GM06990 (cell line): ENCODE measurements around the gene C1RL.
"Not testable (repeated sequence)": the region's sequence is repeated elsewhere in the genome, so short reads cannot be mapped to it uniquely, and the experiment has no call there.

Experiments used
- DNase-seq: peaks from one replicate; pipeline ENCODE4 v3.0.0-alpha.2; 2011; ENCODE audit not compliant: insufficient read length; ENCODE audit errors: extremely low read depth
- H3K27me3 ChIP-seq: replicated peaks from 2 replicates; pipeline ENCODE4 v1.6.0; 2011; ENCODE audit warnings: low read length; ENCODE audit not compliant: control insufficient read depth, insufficient read depth
- H3K36me3 ChIP-seq: 2 replicates; pipeline ENCODE4 v1.5.1; 2011; ENCODE audit warnings: low read length; ENCODE audit not compliant: control insufficient read depth, insufficient read depth
- H3K4me3 ChIP-seq: replicated peaks from 2 replicates; pipeline ENCODE4 v1.5.1; 2011; ENCODE audit warnings: low read depth, mild to moderate bottlenecking, control low read depth, low read length
- TF ChIP-seq, protein P1 (sequence below): IDR thresholded peaks from 2 replicates; pipeline ENCODE4 v1.5.1; 2011; ENCODE audit warnings: low read length, control low read depth, mild to moderate bottlenecking, inconsistent platforms; ENCODE audit not compliant: insufficient read depth, poor library complexity, severe bottlenecking

C1RL gene

DNA sequence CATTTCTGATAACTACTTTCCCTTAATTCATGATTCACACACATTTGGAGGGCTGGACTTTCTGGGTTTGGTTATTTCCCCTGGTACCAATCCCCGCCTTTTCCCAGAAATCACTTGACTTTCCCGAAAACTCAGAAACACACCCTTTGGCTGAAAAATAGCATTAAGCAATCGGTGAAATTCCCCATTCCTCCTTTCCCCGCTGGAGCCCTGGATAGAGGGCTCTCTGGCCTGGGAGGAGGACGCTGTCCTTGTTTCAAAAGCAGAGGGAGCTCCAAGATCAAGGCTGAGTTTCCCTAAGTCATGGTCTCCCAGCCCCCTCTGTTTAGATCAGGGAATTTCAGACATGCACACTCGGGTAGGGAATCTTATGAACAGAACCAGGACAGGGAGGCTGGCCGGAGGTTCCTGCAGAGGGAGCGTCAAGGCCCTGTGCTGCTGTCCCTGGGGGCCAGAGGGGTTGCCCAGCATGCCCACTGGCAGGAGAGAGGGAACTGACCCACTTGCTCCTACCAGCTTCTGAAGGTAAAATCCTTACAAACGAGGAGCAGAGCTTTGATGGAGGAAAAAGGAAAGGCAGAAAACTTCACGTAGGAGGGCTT lies 48.6 kb downstream of the C1RL start, which contains the start of gene C1S:
C1S (plus strand) TSS at position 366 of the 602 bp plus-strand sequence. CDS start 1,195 bp downstream, outside the sequence.
- no peak for DNase-seq
- TF ChIP-seq, protein P1, sequence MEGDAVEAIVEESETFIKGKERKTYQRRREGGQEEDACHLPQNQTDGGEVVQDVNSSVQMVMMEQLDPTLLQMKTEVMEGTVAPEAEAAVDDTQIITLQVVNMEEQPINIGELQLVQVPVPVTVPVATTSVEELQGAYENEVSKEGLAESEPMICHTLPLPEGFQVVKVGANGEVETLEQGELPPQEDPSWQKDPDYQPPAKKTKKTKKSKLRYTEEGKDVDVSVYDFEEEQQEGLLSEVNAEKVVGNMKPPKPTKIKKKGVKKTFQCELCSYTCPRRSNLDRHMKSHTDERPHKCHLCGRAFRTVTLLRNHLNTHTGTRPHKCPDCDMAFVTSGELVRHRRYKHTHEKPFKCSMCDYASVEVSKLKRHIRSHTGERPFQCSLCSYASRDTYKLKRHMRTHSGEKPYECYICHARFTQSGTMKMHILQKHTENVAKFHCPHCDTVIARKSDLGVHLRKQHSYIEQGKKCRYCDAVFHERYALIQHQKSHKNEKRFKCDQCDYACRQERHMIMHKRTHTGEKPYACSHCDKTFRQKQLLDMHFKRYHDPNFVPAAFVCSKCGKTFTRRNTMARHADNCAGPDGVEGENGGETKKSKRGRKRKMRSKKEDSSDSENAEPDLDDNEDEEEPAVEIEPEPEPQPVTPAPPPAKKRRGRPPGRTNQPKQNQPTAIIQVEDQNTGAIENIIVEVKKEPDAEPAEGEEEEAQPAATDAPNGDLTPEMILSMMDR, result no peak
- Histone ChIP-seq H3K4me3 (no peak within 1 kb of the TSS), H3K27me3 (no peaks in the 10 kb centered on the region), H3K36me3 (no peaks in the 10 kb centered on the region)

DNA sequence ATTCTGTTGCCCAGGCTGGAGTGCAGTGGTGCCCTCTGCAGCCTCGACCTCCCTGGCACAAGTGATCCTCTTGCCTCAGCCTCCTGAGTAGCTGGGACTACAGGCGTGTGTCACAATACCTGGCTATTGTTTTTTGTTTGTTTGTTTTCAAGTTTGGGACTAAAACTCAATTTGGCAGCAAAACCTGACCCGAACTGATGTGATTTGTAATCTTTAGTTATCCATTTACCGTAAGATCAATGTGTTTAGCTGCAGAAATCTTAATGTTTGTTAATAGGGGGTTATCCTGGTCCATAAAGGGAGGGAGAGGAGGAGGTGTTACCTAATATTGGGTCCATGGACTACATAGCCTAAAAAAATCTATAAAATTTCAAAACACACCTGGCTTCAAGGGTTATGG lies 49.2 kb downstream of the C1RL start:
- H3K4me3 ChIP-seq, result no peak overlapping the region
- TF ChIP-seq, protein P1, result no peak
- DNase-seq, result no peak
- H3K36me3 ChIP-seq, result no peaks in the 10 kb centered on the region
- H3K27me3 ChIP-seq, result no peaks in the 10 kb centered on the region

DNA sequence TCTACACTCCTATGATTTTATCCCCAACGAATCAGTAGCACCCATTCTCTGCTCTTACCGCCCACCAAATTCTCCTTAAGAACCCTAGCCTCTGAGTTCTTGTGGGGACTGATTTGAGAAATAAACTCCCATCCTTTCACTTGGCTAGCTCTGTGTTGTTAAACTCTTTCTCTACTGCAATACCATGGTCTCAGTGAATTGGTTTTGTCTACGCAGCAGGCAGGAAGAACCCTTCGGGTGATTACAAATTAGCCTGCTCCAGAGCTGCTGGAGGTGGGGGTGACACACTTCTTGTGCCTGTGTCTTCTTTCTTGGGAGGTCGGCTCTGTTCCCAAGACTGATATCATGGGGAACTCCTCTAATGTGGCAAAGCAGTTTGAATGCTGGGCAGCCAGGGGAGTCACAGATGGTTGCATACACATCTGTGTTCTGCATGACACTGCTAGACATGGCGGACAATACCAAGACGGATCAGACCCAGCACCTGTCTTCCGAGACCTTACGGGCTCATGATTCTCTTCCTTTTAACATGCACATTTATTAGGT lies 50.1 kb downstream of the C1RL start:
- Histone ChIP-seq H3K27me3 (no peaks in the 10 kb centered on the region), H3K4me3 (no peak overlapping the region), H3K36me3 (no peaks in the 10 kb centered on the region)
- TF ChIP-seq, protein P1, result no peak
- DNase-seq, result no peak

DNA sequence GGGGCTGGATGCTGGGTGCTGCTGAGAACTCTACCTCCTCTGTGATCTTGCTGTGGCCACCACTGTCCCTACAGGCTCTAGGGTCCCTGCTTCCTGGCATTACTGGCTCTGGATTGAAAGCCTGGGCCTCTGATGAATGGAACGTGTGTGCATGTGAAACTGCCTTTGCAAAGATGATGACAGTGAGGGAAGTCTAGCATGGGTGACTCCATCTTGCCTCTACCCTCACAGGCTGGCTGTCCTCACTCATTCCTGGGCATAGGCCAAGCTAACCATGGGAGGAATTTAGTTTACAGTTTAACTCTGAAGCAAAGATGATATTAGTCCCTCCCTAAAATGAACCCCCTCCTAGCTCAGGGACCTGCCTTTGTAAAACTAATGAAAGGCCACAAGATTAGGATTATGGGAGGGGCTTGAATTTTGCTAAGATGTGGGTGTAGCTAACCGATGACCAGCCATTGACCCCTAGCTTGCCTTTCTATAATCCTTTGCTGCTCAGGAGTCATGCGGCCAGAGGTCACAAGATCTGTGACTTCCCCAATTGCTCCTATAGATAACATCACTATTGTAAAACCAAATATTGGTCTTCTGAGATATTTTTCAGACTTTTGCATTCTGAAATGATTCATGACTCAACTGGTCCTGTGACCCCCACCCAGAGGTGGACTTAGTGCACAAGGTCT lies 50.7 kb downstream of the C1RL start:
- TF ChIP-seq, protein P1, result no peak
- Histone ChIP-seq H3K4me3 (no peak overlapping the region), H3K36me3 (no peaks in the 10 kb centered on the region), H3K27me3 (no peaks in the 10 kb centered on the region)
- no peak for DNase-seq

DNA sequence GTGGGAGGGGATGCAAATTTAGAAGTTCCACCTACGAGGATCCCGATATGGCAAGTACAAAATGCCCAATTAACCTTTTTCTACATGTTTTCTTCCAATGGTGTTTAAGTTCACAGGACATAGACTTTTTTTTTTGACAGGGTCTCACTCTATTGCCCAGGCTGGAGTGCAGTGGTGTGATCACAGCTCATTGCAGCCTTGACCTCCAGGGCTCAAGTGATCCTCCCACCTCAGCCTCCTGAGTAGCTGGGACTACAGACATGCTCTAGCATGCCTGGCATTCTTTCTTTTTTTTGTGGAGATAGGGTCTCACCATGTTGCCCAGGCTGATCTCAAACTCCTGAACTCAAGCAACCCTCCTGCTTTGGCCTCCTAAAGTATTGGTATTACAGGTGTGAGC lies 53.3 kb downstream of the C1RL start:
- not testable (repeated sequence) for H3K27me3 ChIP-seq, DNase-seq, H3K4me3 ChIP-seq

DNA sequence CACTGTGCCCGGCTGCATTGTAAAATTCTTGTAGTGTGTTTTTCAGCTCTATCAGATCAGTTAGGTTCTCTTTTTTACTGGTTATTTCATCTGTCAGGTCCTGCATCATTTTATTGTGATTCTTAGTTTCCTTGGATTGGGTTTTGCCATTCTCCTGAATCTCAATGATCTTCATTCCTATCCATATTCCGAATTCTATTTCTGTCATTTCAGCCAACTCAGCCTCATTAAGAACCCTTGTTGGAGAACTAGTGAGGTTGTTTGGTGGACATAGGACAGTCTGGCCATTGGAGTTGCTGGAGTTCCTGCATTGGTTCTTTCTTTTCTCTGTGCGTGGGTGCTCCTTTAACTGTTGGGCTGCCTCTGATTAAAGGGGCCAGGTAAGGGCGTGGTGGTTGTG lies 54.1 kb downstream of the C1RL start:
- Histone ChIP-seq H3K4me3 (no peak overlapping the region), H3K27me3 (no peaks in the 10 kb centered on the region)
- TF ChIP-seq, protein P1, result no peak

More for the DNA sequence above, 53.3 kb downstream of the C1RL start:
- H3K36me3 ChIP-seq, result not testable (repeated sequence)

DNA sequence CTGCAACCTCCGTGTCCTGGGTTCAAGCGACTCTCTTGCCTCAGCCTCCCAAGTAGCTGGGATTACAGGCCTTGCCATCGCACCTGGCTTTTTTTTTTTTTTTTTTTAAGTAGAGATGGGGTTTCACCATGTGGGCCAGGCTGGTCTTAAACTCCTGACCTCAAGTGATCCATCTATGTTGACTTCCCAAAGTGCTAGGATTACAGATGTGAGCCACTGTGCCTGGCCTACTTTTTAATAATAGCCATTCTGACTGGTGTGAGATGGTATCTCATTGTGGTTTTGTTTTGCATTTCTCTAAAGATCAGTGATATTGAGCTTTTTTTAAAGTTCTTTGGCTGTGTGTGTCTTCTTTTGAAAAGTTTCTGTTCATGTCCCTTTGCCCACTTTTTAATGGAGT lies 59.0 kb downstream of the C1RL start:
- not testable (repeated sequence) for H3K27me3 ChIP-seq, H3K4me3 ChIP-seq

More for the DNA sequence above, 54.1 kb downstream of the C1RL start:
- DNase-seq, result no peak
- no peaks in the 10 kb centered on the region for H3K36me3 ChIP-seq

DNA sequence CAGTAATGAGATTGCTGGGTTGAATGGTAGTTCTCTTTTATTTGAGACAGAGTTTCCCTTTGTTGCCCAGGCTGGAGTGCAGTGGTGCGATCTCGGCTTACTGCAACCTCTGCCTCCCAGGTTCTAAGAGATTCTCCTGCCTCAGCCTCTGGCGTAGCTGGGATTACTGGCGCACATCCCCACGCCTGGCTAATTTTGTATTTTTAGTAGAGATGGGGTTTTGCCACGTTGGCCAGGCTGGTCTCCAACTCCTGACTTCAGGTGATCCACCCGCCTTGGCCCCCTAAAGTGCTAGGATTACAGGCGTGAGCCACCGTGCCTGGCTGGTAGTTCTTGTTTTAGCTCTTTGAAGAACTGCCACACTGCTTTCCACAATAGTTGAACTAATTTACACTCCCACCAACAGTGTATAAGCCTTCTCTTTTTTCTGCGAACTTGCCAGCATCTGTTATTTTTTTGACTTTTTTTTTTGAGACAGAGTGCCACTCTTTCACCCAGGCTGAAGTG lies 59.5 kb downstream of the C1RL start:
- H3K27me3 ChIP-seq, DNase-seq, H3K36me3 ChIP-seq, H3K4me3 ChIP-seq: not testable (repeated sequence)

More for the DNA sequence above, 59.0 kb downstream of the C1RL start:
- not testable (repeated sequence) for H3K36me3 ChIP-seq, DNase-seq
